HG02610 (cell line): ENCODE data around the gene HOXC10.

Experiments
- ATAC-seq: cut with Tn5 transposase; IDR thresholded peaks from one replicate; pipeline ENCODE4 v1.9.1; 2021; ENCODE audit warnings: mild to moderate bottlenecking, moderate library complexity; ENCODE audit not compliant: unreplicated experiment

Gene HOXC10

DNA sequence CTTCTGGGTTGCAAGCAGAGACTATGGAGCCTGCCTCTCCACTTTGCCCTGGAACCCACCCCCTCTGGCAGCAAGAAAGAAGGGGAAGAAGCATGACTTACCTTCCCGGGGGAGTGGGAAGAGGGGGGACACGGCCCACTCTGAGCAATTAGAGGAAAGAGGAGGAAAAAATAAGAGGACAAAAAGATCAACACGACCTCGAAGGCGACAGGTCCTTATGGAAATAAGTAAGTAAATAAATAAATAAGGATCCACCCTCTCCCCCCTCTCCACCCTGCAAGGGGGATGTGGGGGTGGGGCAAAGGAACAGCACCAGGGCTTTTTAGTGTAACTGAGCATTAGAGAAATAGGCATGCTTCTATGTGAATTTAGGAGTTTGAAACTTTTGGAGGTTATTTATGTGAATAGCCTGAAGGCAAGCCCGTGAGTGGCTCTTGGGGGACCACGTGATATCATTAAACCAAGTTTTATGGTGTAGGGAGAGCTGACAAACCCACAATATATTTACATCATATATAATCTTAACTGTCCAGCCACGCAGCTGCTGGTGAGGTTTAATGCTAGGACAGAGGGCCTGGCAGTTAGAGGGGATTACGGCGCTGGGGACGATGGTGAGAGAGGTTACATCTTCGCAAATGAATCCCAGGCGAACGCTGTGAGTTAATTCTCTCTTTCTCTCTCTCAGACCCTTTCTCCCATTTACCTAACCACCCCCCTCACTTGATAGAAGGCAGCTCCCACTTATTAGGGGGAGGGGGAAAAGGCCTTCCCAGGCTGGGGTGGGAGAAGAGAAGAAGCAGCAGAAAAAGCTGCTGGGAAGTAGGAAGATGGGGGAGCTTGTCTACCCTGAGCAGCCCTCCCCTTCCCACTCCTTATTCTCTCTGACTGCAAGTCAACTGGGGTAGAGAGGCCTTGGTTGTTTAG lies 52.7 kb downstream of the HOXC10 start:
- ATAC-seq = no peak

DNA sequence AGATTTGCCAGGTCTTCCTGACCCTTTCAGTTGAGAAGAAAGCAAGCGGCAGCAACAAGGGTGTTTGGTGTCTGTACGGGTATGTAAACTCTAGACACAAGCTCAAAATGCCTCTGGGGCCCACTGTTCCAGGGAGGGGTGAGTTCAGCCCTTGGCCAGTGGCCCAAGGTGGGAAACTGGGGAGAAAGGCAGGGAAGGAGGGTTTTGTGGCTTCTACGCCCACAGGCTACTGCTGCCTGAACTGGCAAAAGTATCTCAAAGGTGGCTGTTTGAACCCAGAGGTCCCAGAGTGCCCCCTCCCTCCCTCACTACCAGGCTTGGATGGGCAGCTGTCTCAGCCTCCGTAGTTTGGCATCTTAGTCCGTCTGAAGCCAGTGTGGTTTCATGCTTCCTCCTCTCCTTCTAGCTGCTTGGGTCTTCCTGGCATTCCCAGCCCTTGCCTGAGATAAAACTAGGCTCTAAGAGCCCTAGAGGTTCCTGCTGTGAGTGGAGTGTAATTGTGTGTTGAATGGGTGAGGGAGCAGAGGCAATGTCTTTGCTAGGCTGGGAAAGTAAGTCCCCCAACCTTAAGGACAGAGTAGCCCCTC lies 53.4 kb downstream of the HOXC10 start:
- no peak for ATAC-seq

- ATAC-seq = no peak
Measured at GRCh38 chr12:54038871-54039414, 54.0 kb downstream of the HOXC10 start.

- ATAC-seq = no peak
Measured at GRCh38 chr12:54039417-54040147, 54.6 kb downstream of the HOXC10 start.
